Mammary epithelial cell (primary cell): ENCODE data around the gene ZEB2.

Source experiments
- CTCF ChIP-seq, 2 donors: IDR thresholded peaks in 1 of 2; conservative IDR thresholded peaks in 1 of 2; 2 replicates each; pipeline ENCODE4 v1.5.1; 2011 to 2012; ENCODE audit warnings: inconsistent platforms in 2 of 2, low read length in 2 of 2, mild to moderate bottlenecking in 2 of 2, control low read depth in 1 of 2, low read depth in 1 of 2; ENCODE audit not compliant: insufficient read depth in 1 of 2; ENCODE audit errors: extremely low read depth in 1 of 2
- EZH2 ChIP-seq: IDR thresholded peaks from 2 replicates; pipeline ENCODE4 v1.6.1; 2012; ENCODE audit warnings: low read length, inconsistent platforms, borderline replicate concordance

- no peak for TF ChIP-seq EZH2
- TF ChIP-seq CTCF (conservative IDR thresholded peaks at IDR 0.05 in 1 of 2, IDR thresholded peaks at IDR 0.05 in 1 of 2; ENCODE audit: extremely low read depth in 1 of 2, insufficient read depth in 1 of 2, low read depth in 1 of 2, low read length in 2 of 2) = no peak
Measured at GRCh38 chr2:144389151-144389929, 130.6 kb downstream of the ZEB2 start.
